NOMO-1 treated with dmso at 0.1 percent for 144 hours (cell line): Measurements from ENCODE around the gene PTPRCAP.

Experiments
- DNase-seq: peaks from one replicate; lab custom pipeline; 2025; ENCODE audit not compliant: unreplicated experiment; lab: John Stamatoyannopoulos, UW

PTPRCAP gene

GRCh38 chr11:67441731-67442351 is 4.4 kb upstream of the PTPRCAP start:
- DNase-seq: no peak

- DNase-seq: no peak
Measured at GRCh38 chr11:67441098-67441563, 3.6 kb upstream of the PTPRCAP start.

GRCh38 chr11:67440229-67441097 is 3.0 kb upstream of the PTPRCAP start:
- no peak for DNase-seq

- no peak for DNase-seq
Measured at GRCh38 chr11:67439321-67440228, 2.1 kb upstream of the PTPRCAP start.

GRCh38 chr11:67438158-67438902 is 848 bp upstream of the PTPRCAP start:
- no peak for DNase-seq

GRCh38 chr11:67437809-67438157 is 301 bp upstream of the PTPRCAP start:
- DNase-seq: no peak

- DNase-seq: no peak
Measured at GRCh38 chr11:67436459-67437081, 912 bp downstream of the PTPRCAP start.

- no peak for DNase-seq
Measured at GRCh38 chr11:67435727-67436458, 1.6 kb downstream of the PTPRCAP start.

GRCh38 chr11:67435031-67435726 is 2.3 kb downstream of the PTPRCAP start:
- DNase-seq: no peak

- no peak for DNase-seq
Measured at GRCh38 chr11:67434395-67434881, 3.0 kb downstream of the PTPRCAP start.

- DNase-seq: no peak
Measured at GRCh38 chr11:67433536-67434394, 3.7 kb downstream of the PTPRCAP start.

GRCh38 chr11:67432655-67433349 is 4.7 kb downstream of the PTPRCAP start:
- DNase-seq: no peak

- no peak for DNase-seq
Measured at GRCh38 chr11:67431346-67432249, 5.9 kb downstream of the PTPRCAP start.

- DNase-seq: no peak
Measured at GRCh38 chr11:67429722-67430121, 7.8 kb downstream of the PTPRCAP start.

- DNase-seq: no peak
Measured at GRCh38 chr11:67429038-67429668, 8.3 kb downstream of the PTPRCAP start.
